ENCODE data around the gene CNOT2.
"Not testable (repeated sequence)": the region's sequence is repeated elsewhere in the genome, so short reads cannot be mapped to it uniquely, and the experiment has no call there.

CNOT2 gene

DNA sequence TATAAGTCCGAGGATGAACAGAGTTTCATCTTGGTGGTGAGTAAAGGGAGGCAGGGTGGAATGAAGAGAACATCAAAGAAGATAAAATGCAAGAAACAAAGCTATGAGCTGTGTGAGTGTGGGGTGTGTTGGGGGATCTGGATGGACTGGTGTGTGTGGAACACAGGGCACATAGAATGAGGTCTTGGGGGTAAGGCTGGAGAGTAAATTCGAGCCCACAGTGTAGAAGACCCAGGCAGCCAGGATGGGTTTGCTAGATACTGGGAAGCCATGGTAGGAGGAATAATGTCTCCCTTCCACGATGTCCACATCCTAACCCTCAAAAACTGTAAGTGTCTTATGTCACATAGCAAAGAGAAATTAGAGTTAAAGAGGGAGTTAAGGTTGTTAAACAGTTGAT lies 129.6 kb downstream of the CNOT2 start:
- Mint-ChIP-seq H3K9me3 (peaks cover 7% of the 10 kb centered on the region), H3K27me3 (ENCODE audit: low read depth, poor library complexity) (peaks cover 5% of the 10 kb centered on the region), H3K36me3 (ENCODE audit: low read depth) (peaks cover 22% of the 10 kb centered on the region), H3K4me1 (peaks cover 5% of the 10 kb centered on the region), H3K27ac (no peak overlapping the region), H3K4me3 (no peak overlapping the region)
- no peak for DNase-seq
- TF ChIP-seq, protein P1, sequence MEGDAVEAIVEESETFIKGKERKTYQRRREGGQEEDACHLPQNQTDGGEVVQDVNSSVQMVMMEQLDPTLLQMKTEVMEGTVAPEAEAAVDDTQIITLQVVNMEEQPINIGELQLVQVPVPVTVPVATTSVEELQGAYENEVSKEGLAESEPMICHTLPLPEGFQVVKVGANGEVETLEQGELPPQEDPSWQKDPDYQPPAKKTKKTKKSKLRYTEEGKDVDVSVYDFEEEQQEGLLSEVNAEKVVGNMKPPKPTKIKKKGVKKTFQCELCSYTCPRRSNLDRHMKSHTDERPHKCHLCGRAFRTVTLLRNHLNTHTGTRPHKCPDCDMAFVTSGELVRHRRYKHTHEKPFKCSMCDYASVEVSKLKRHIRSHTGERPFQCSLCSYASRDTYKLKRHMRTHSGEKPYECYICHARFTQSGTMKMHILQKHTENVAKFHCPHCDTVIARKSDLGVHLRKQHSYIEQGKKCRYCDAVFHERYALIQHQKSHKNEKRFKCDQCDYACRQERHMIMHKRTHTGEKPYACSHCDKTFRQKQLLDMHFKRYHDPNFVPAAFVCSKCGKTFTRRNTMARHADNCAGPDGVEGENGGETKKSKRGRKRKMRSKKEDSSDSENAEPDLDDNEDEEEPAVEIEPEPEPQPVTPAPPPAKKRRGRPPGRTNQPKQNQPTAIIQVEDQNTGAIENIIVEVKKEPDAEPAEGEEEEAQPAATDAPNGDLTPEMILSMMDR (IDR thresholded peaks at IDR 0.05) = no peak

DNA sequence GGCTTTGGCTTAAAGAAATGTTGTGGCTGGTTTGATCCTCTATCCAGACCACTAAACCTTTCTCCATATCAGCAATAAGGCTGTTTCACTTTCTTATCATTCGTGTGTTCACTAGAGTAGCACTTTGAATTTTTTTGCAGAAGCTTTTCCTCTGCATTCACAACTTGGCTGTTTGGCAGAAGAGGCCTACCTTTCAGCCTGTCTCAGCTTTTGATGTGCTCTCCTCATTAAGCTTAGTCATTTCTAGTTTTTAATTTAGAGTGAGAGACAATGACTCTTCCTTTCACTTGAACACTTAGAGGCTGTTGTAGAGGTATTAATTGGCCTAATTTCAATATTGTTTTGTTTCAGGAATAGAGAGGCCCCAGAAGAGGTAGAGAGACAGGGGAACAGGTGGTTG lies 136.6 kb downstream of the CNOT2 start:
- Mint-ChIP-seq H3K4me3 (no peak overlapping the region), H3K9me3 (peaks cover 46% of the 10 kb centered on the region), H3K27me3 (ENCODE audit: low read depth, poor library complexity) (peaks cover 2% of the 10 kb centered on the region), H3K4me1 (no peaks in the 10 kb centered on the region), H3K27ac (no peak overlapping the region), H3K36me3 (ENCODE audit: low read depth) (peaks cover 49% of the 10 kb centered on the region)
- no peak for DNase-seq
- TF ChIP-seq, protein P1 (IDR thresholded peaks at IDR 0.05) = no peak

DNA sequence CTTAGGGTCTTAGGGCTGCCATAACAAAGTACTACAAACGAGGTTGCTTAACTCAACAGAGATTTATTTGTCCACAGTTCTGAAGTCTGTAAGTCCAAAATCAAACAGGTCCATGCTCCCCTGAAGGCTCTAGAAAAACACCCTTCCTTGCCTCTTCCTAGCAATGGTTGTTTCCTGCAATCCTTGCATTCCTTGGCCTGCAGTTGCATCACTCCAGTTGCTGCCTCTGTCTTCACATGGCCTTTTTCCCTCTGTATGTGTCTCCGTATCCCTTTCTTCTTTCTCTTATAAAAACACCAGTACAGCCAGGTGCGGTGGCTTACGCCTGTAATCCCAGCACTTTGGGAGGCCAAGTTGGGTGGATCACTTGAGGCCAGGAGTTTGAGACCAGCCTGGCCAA lies 140.3 kb downstream of the CNOT2 start:
- Mint-ChIP-seq H3K27ac (no peak overlapping the region), H3K36me3 (ENCODE audit: low read depth) (peaks cover 43% of the 10 kb centered on the region), H3K9me3 (peaks cover 41% of the 10 kb centered on the region), H3K4me1 (no peaks in the 10 kb centered on the region), H3K27me3 (ENCODE audit: low read depth, poor library complexity) (peaks cover 2% of the 10 kb centered on the region), H3K4me3 (no peak overlapping the region)
- TF ChIP-seq, protein P1 (IDR thresholded peaks at IDR 0.05) = no peak
- DNase-seq = no peak

DNA sequence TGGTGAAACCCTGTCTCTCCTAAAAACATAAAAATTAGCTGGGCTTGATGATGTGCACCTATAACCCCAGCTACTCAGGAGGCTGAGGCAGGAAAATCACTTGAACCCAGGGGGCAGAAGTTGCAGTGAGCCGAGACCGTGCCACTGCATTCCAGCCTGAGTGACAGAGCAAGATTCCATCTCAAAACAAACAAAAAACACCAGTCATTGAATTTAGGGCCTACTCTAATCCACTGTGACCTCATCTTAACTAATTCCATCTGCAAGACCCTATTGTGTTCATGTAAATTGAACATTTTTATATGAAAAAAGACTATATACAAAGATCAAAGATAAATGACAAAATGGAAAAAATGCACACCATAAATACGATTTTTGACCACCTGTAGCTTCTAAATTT lies 140.7 kb downstream of the CNOT2 start:
- Mint-ChIP-seq H3K27ac (no peak overlapping the region), H3K27me3 (ENCODE audit: low read depth, poor library complexity) (no peaks in the 10 kb centered on the region), H3K9me3 (peaks cover 41% of the 10 kb centered on the region), H3K4me1 (no peaks in the 10 kb centered on the region), H3K36me3 (ENCODE audit: low read depth) (peaks cover 43% of the 10 kb centered on the region), H3K4me3 (no peak overlapping the region)
- TF ChIP-seq, protein P1 (IDR thresholded peaks at IDR 0.05) = no peak
- no peak for DNase-seq

- Mint-ChIP-seq H3K9me3 (peaks cover 32% of the 10 kb centered on the region), H3K36me3 (ENCODE audit: low read depth) (peaks cover 28% of the 10 kb centered on the region), H3K4me1 (no peaks in the 10 kb centered on the region), H3K4me3 (no peak overlapping the region), H3K27ac (no peak overlapping the region), H3K27me3 (ENCODE audit: low read depth, poor library complexity) (no peaks in the 10 kb centered on the region)
- DNase-seq = no peak
- TF ChIP-seq, protein P1 (IDR thresholded peaks at IDR 0.05) = no peak
These were observed 143.5 kb downstream of the CNOT2 start for GRCh38 chr12:70386771-70387170.

DNA sequence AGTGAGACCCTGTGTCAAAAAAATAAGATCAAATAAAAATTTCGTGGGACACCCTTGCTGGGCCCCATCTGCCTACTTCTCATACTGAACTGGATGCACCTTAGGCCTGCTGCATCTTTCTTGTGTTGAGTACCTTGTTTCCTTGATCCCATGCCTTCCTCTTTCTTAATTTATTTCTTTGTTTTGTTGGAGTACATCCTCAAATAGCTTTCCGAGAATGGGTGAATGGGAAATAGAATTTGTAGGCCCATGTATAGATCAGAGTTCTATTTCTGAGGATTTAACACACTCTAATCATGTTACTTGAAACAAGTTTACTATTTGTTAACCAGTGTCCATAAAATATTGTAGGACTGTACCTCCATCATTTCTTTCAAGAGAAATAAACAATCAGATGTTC lies 146.4 kb downstream of the CNOT2 start:
- H3K27ac Mint-ChIP-seq = no peak overlapping the region
- peaks cover 22% of the 10 kb centered on the region for H3K36me3 Mint-ChIP-seq (ENCODE audit: low read depth)
- no peak for DNase-seq
- H3K4me1 Mint-ChIP-seq = no peaks in the 10 kb centered on the region
- TF ChIP-seq, protein P1 (IDR thresholded peaks at IDR 0.05) = no peak
- peaks cover 28% of the 10 kb centered on the region for H3K9me3 Mint-ChIP-seq
- no peaks in the 10 kb centered on the region for H3K27me3 Mint-ChIP-seq (ENCODE audit: low read depth, poor library complexity)
- H3K4me3 Mint-ChIP-seq = no peak overlapping the region

DNA sequence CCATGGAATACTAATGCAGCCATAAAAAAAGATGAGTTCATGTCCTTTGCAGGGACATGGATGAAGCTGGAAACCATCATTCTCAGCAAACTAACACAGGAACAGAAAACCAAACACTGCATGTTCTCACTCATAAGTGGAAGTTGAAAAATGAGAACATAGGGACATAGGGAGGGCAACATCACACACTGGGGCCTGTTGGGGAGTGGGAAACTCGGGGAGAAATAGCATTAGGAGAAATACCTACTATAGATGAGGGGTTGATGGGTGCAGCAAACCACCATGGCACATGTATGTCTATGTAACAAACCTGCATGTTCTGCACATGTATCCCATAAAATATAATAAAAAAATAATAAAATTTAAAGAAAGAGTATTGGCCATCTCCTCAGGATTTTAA lies 149.4 kb downstream of the CNOT2 start:
- H3K4me3 Mint-ChIP-seq; H3K27me3 Mint-ChIP-seq (ENCODE audit: low read depth, poor library complexity); H3K27ac Mint-ChIP-seq; H3K4me1 Mint-ChIP-seq; DNase-seq: not testable (repeated sequence)
- Mint-ChIP-seq H3K9me3 (peaks cover 28% of the 10 kb centered on the region), H3K36me3 (ENCODE audit: low read depth) (peaks cover 22% of the 10 kb centered on the region)
